ENCODE measurements around the gene CARD11.

CARD11 gene

GRCh38 chr7:2896131-2896530, 147.5 kb downstream of the CARD11 start:
- H3K4me3 ChIP-seq (ENCODE audit: low read depth, low read length): no peak overlapping the region
- no peak for DNase-seq (ENCODE audit: low read depth)
- TF ChIP-seq MAX (IDR thresholded peaks at IDR 0.05; ENCODE audit: low read depth, low read length) (no peak), POLR2A (IDR thresholded peaks at IDR 0.05; ENCODE audit: extremely low read depth, insufficient read length) (no peak), MYC (IDR thresholded peaks at IDR 0.05; ENCODE audit: low read depth, low read length) (no peak), CTCF (IDR thresholded peaks at IDR 0.05; ENCODE audit: low read depth, low read length) (no peak)

GRCh38 chr7:2894118-2894940, 149.3 kb downstream of the CARD11 start:
- no peak for TF ChIP-seq CTCF (IDR thresholded peaks at IDR 0.05; ENCODE audit: low read depth, low read length)
- no peak for TF ChIP-seq MYC (IDR thresholded peaks at IDR 0.05; ENCODE audit: low read depth, low read length)
- TF ChIP-seq POLR2A (IDR thresholded peaks at IDR 0.05; ENCODE audit: extremely low read depth, insufficient read length): no peak
- H3K4me3 ChIP-seq (ENCODE audit: low read depth, low read length): no peak overlapping the region
- no peak for DNase-seq (ENCODE audit: low read depth)

GRCh38 chr7:2893411-2893861, 150.2 kb downstream of the CARD11 start:
- no peak overlapping the region for H3K4me3 ChIP-seq (ENCODE audit: low read depth, low read length)
- DNase-seq (ENCODE audit: low read depth): no peak
- TF ChIP-seq CTCF (IDR thresholded peaks at IDR 0.05; ENCODE audit: low read depth, low read length) (no peak), POLR2A (IDR thresholded peaks at IDR 0.05; ENCODE audit: extremely low read depth, insufficient read length) (no peak), MAX (IDR thresholded peaks at IDR 0.05; ENCODE audit: low read depth, low read length) (no peak), MYC (IDR thresholded peaks at IDR 0.05; ENCODE audit: low read depth, low read length) (no peak)

GRCh38 chr7:2892549-2892948, 151.1 kb downstream of the CARD11 start:
- TF ChIP-seq POLR2A (IDR thresholded peaks at IDR 0.05; ENCODE audit: extremely low read depth, insufficient read length): no peak
- TF ChIP-seq MYC (IDR thresholded peaks at IDR 0.05; ENCODE audit: low read depth, low read length): no peak
- TF ChIP-seq MAX (IDR thresholded peaks at IDR 0.05; ENCODE audit: low read depth, low read length): no peak
- TF ChIP-seq CTCF (IDR thresholded peaks at IDR 0.05; ENCODE audit: low read depth, low read length): no peak
- DNase-seq (ENCODE audit: low read depth): no peak
- H3K4me3 ChIP-seq (ENCODE audit: low read depth, low read length): no peak overlapping the region

GRCh38 chr7:2887816-2888215, 155.9 kb downstream of the CARD11 start:
- H3K4me3 ChIP-seq (ENCODE audit: low read depth, low read length): no peak overlapping the region
- DNase-seq (ENCODE audit: low read depth): no peak
- TF ChIP-seq MAX (IDR thresholded peaks at IDR 0.05; ENCODE audit: low read depth, low read length) (no peak), POLR2A (IDR thresholded peaks at IDR 0.05; ENCODE audit: extremely low read depth, insufficient read length) (no peak), CTCF (IDR thresholded peaks at IDR 0.05; ENCODE audit: low read depth, low read length) (no peak), MYC (IDR thresholded peaks at IDR 0.05; ENCODE audit: low read depth, low read length) (no peak)
